Gastroesophageal sphincter (tissue), 4 donors: ENCODE results near the gene PARL. TPM values are rescaled to one million over a fixed set of nuclear protein-coding genes. Genes with fewer than 3 reads are reported as not detected.
"Not testable (repeated sequence)": the region's sequence is repeated elsewhere in the genome, so short reads cannot be mapped to it uniquely, and the experiment has no call there.

Experiments
- ATAC-seq: fragments of 150-250 bp; one replicate; pipeline ENCODE4 v1.9.1; 2016; ENCODE audit warnings: mild to moderate bottlenecking, moderate library complexity
- H3K27ac ChIP-seq, 4 donors: fragments of 200-600 bp; sonication (generic) in 3 of 4; 1 replicate in 3 of 4; 2 replicates in 1 of 4; pipeline ENCODE4 v1.5.1; 2016 to 2019
- H3K27me3 ChIP-seq: fragments of 200-600 bp; sonication (generic); one replicate; pipeline ENCODE4 v1.5.1; 2019
- H3K36me3 ChIP-seq, 2 donors: fragments of 200-600 bp; sonication (generic); one replicate each; pipeline ENCODE4 v1.5.1; 2019; ENCODE audit warnings: control low read depth in 1 of 2
- H3K4me1 ChIP-seq, 3 donors: fragments of 200-600 bp; sonication (generic); 1 replicate in 2 of 3; 2 replicates in 1 of 3; pipeline ENCODE4 v1.5.1; 2016 to 2019; ENCODE audit warnings: control low read depth in 2 of 3
- H3K4me3 ChIP-seq, 2 donors: fragments of 200-600 bp; sonication (generic); one replicate each; pipeline ENCODE4 v1.5.1; 2019; ENCODE audit warnings: mild to moderate bottlenecking in 1 of 2, moderate library complexity in 1 of 2
- H3K9me3 ChIP-seq, 3 donors: fragments of 200-600 bp; sonication (generic); one replicate each; pipeline ENCODE4 v1.5.1; 2017 to 2019; ENCODE audit warnings: control low read depth in 2 of 3
- EP300 ChIP-seq: sonication (generic); formaldehyde crosslinking; IDR thresholded peaks from one replicate; pipeline ENCODE4 v1.6.1; 2017; ENCODE audit warnings: antibody characterized with exemption, mild to moderate bottlenecking
- POLR2A ChIP-seq, 2 donors: fragments of 450-650 bp; IDR thresholded peaks; one replicate each; pipeline ENCODE4 v1.6.1; 2017; ENCODE audit warnings: antibody characterized with exemption in 2 of 2, mild to moderate bottlenecking in 2 of 2, moderate library complexity in 1 of 2
- POLR2AphosphoS5 ChIP-seq: sonication (generic); formaldehyde crosslinking; IDR thresholded peaks from one replicate; pipeline ENCODE4 v1.6.1; 2017; ENCODE audit warnings: antibody characterized with exemption
- WGBS, 2 donors: methylation state at CpG; one replicate each; pipeline ENCODE4 v1.1.5; 2018; ENCODE audit warnings: low coverage in 1 of 2; 5-methylcytosine and 5-hydroxymethylcytosine counted together
- total RNA-seq, 4 donors: library from RNA; depleted of rRNA; stranded (reverse); fragments of >200 nt; gene quantifications; one replicate each; pipeline ENCODE4 v1.1.0, GENCODE V29; 2016
- TF ChIP-seq, protein P1 (sequence below), 4 experiments: fragments of 200-600 bp in 2 of 4; fragments of 450-650 bp in 2 of 4; sonication (generic) in 1 of 4; IDR thresholded peaks; one replicate each; pipeline ENCODE4 v1.5.1; 2017 to 2019; ENCODE audit warnings: antibody characterized with exemption in 4 of 4, mild to moderate bottlenecking in 2 of 4, moderate library complexity in 2 of 4

The PARL gene
- total RNA-seq, 4 donors from 2014 or later, result 40.6 to 55.7 (median 54.7) TPM

DNA sequence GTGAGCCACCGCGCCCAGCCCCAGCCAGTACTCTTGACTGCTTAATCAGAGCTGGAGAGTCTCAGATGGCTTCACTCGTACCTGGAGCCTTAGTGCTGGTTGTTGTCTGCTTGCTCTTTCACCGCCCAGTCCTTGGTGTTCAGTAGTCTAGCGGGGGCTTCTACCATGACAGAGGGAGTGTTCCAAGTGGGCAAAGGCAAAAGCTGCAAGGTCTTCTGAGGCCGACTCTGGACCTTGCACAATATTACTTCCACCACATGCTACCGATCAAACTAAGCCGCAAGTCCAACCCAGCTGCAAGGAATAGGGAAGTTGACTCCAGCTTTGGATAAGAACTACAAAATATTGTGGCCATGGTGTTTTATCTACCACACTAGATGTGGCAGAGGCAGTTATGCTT is 6.6 kb downstream of the PARL start:
- Histone ChIP-seq H3K27ac (no peak overlapping the region), H3K9me3 (no peaks in the 10 kb centered on the region), H3K4me1 (peaks cover 0 to 30% (median 0%) of the 10 kb centered on the region in 3 donors), H3K36me3 (peaks cover 0 to 16% of the 10 kb centered on the region in 2 donors), H3K4me3 (no peak overlapping the region), H3K27me3 (no peaks in the 10 kb centered on the region)
- TF ChIP-seq POLR2AphosphoS5, result no peak
- no peak for TF ChIP-seq POLR2A (IDR thresholded peaks at IDR 0.05)
- no peak for TF ChIP-seq EP300
- TF ChIP-seq, protein P1, sequence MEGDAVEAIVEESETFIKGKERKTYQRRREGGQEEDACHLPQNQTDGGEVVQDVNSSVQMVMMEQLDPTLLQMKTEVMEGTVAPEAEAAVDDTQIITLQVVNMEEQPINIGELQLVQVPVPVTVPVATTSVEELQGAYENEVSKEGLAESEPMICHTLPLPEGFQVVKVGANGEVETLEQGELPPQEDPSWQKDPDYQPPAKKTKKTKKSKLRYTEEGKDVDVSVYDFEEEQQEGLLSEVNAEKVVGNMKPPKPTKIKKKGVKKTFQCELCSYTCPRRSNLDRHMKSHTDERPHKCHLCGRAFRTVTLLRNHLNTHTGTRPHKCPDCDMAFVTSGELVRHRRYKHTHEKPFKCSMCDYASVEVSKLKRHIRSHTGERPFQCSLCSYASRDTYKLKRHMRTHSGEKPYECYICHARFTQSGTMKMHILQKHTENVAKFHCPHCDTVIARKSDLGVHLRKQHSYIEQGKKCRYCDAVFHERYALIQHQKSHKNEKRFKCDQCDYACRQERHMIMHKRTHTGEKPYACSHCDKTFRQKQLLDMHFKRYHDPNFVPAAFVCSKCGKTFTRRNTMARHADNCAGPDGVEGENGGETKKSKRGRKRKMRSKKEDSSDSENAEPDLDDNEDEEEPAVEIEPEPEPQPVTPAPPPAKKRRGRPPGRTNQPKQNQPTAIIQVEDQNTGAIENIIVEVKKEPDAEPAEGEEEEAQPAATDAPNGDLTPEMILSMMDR (IDR thresholded peaks at IDR 0.05), result no peak
- WGBS, 2 donors, result 74 to 100% methylated on average over 2 to 6 of the region's 8 CpGs
- ATAC-seq, result peak; percentile 46

DNA sequence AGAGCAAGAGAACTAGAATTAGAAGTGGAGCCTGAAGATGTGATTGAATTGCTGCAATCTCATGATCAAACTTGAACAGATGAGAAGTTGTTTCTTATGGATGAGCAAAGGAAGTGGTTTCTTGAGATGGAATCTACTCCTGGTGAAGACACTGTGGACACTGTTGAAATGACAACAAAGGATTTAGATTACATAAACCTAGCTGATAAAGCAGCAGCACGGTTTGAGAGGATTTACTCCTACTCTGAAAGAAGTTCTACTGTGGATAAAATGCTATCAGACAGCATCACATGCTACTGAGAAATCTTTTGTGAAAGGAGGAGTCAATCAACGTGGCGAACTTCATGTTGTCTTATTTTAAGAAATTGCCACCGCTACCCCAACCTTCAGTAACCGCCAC is 7.5 kb downstream of the PARL start:
- 71 to 81% methylated on average over 5 of the region's 5 CpGs for WGBS, 2 donors
- Histone ChIP-seq H3K4me1 (peaks cover 0 to 22% (median 0%) of the 10 kb centered on the region in 3 donors), H3K36me3 (peaks cover 0 to 16% of the 10 kb centered on the region in 2 donors)
- not testable (repeated sequence) for H3K27me3 ChIP-seq, ATAC-seq, H3K4me3 ChIP-seq, H3K9me3 ChIP-seq, H3K27ac ChIP-seq

DNA sequence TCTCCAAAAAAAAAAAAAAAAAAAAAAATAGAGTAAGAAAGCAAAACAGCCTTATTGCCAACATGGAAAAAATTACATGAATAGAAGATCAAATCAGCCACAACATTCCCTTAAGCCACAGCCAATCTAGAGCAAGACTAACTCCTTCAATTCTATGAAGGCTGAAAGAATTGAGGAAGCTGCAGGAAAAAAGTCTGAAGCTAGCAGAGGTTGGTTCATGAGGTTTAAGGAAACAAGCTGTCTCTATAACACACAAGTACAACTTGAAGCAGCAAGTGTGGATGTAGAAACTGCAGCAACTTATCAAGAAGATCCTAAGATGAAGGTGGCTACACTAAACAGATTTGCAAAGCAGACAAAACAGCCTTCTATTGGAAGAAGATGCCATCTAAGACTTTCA is 9.3 kb downstream of the PARL start:
- TF ChIP-seq EP300 (no peak), POLR2A (IDR thresholded peaks at IDR 0.05) (no peak), POLR2AphosphoS5 (no peak)
- TF ChIP-seq, protein P1 (IDR thresholded peaks at IDR 0.05), result no peak
- Histone ChIP-seq H3K4me3 (no peak overlapping the region), H3K9me3 (no peaks in the 10 kb centered on the region), H3K27ac (no peak overlapping the region), H3K4me1 (peaks cover 0 to 13% (median 0%) of the 10 kb centered on the region in 3 donors), H3K36me3 (peaks cover 0 to 16% of the 10 kb centered on the region in 2 donors), H3K27me3 (no peaks in the 10 kb centered on the region)
- no peak for ATAC-seq

- H3K4me3 ChIP-seq, result no peak overlapping the region
- no peaks in the 10 kb centered on the region for H3K27me3 ChIP-seq
- H3K9me3 ChIP-seq, result no peaks in the 10 kb centered on the region
- no peak for ATAC-seq
- H3K36me3 ChIP-seq, result peaks cover 0 to 16% of the 10 kb centered on the region in 2 donors
- TF ChIP-seq, protein P1 (IDR thresholded peaks at IDR 0.05), result no peak
- no peak for TF ChIP-seq EP300
- no peak for TF ChIP-seq POLR2AphosphoS5
- 83 to 97% methylated on average over 3 of the region's 3 CpGs for WGBS, 2 donors
- H3K27ac ChIP-seq, result no peak overlapping the region
- peaks cover 0 to 9% (median 0%) of the 10 kb centered on the region in 3 donors for H3K4me1 ChIP-seq
Observed at GRCh38 chr3:183873914-183874313, 10.8 kb downstream of the PARL start.

DNA sequence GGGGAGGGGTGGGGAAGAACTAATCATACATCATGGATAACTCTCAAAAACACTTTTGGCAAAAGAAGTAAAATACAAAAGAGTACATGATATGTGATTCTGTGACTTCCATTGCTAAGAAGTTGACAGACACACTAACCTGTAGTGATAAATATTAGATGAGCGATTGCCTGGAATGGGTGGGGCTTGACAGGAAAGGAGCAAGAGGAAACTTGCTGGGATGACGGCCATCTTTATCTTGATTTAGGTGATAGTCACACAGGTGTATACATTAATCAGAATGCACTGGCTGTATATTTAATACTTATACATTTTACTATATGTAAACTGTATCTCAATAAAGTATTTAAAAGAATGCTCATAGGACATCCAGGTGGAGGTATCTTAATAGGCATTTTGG is 13.1 kb downstream of the PARL start:
- Histone ChIP-seq H3K9me3 (no peaks in the 10 kb centered on the region), H3K4me1 (peaks cover 0 to 9% (median 0%) of the 10 kb centered on the region in 3 donors), H3K27me3 (no peaks in the 10 kb centered on the region), H3K36me3 (peaks cover 0 to 20% of the 10 kb centered on the region in 2 donors), H3K27ac (no peak overlapping the region), H3K4me3 (no peak overlapping the region)
- WGBS, 2 donors, result 71 to 100% methylated on average over 2 of the region's 2 CpGs
- ATAC-seq, result no peak
- TF ChIP-seq, protein P1 (IDR thresholded peaks at IDR 0.05), result no peak
- TF ChIP-seq POLR2A (IDR thresholded peaks at IDR 0.05) (no peak), POLR2AphosphoS5 (no peak), EP300 (no peak)
